CD4-positive, alpha-beta T cell treated with Interleukin-10 for 1 hour (primary cell): ENCODE measurements around the gene TUT1.
"Not testable (repeated sequence)": the region's sequence is repeated elsewhere in the genome, so short reads cannot be mapped to it uniquely, and the experiment has no call there.

Experiments
- DNase-seq: peaks from one replicate; pipeline ENCODE4 v3.0.0-alpha.2; 2020

TUT1 gene

GRCh38 chr11:62591448-62592145 is at the start of gene TUT1:
Gene TUT1 (minus strand): TSS chr11:62591523. CDS start chr11:62591485, 38 bp downstream.
- DNase-seq: peak; percentile 99

GRCh38 chr11:62632492-62632891 is 41.2 kb upstream of the TUT1 start:
- no peak for DNase-seq

DNA sequence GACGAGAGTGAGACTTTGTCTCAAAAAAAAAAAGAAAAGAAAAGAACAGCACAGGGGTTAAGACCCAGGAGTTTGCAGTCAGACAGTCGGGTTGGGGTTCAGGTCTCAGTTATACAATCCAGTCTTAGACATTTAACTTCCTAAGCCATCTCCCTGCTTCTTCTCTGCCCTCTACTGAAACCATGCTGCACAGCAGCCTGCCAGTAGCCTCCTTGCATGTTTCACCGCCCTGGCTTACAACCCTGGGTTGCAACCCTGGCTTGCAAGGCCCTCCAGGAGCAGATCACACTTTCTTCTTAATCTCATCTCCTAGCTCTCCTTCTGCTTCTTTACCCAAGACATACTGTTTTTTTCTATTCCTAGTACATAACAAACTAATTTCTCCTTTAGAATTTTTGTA is 36.4 kb upstream of the TUT1 start:
- DNase-seq: no peak

DNA sequence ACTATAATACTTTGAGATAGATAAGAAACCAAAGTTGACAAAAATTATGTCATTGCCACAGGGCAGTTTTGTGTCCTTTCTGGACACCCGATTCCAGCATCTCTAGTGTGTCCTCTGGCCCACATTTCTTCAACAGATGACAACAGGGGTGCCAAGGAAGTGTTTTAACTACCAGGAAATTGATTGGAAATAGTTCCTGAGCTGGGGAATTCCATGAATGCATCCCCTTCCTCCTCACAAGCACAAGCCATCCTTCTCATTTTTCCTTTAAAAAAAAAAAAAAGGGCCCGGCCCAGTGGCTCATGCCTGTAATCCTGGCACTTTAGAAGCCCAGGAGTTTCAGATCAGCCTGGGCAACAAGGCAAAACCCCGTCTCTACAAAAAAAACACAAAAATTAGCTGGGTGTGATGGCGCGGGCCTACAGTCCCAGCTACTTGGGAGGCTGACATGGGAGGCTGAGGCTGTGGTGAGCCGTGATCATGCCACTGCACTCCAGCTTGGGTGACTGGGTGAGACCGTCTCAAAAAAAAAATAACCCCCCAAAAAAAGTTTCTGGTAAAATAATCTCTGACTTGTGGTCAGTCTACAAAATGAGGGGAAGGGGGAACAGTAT is 31.3 kb upstream of the TUT1 start:
- DNase-seq: no peak

DNA sequence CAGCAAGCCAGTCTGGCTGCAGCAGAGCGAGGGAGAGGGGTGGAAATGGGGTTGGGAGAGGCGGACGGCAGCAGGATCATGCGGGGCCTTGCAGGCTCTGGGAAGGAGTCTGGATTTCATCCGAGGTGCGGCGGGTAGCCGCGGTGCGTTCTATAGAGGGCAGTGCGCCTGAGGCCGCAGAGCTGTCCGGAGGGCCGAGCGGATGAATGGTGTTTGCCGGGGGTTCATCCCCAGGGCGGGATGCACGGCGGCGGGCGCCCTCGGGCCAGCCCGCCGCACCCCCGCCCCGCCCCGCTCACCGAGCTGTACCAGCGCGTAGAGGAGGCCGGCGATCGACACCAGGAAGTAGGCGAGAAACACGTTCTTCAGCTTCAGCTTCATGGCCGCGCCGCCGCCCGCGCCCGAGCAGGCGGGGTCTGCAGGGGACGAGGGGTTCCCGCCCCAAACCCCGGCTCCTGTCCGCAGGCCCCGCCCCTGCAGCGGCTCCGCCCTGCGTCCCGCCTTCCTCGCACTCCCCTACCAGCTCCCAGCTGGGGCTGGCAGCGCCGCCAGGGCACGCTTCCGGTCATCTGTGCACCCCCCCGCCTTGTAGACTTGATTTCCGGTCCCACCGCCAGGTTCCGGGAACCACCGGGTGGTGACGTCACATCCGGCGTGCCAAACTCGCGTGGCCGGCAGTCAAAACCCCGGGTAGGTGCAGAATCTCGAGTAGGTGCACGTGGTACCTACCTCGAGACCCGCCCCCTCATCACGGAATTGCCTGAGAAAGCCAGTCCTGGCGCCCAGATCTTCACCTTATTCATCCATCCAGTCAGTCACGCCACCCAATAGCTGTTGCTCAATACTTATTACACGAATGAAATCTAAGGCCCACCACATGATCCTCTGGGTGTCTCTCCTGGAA is 30.5 kb upstream of the TUT1 start, which contains the start of gene B3GAT3:
Gene B3GAT3, minus strand, starts transcription at position 420 of the 904 bp plus-strand sequence. Its CDS starts 39 bp downstream, at position 381.
- DNase-seq: peak; percentile 99

GRCh38 chr11:62621027-62621566 is 29.8 kb upstream of the TUT1 start:
- no peak for DNase-seq

DNA sequence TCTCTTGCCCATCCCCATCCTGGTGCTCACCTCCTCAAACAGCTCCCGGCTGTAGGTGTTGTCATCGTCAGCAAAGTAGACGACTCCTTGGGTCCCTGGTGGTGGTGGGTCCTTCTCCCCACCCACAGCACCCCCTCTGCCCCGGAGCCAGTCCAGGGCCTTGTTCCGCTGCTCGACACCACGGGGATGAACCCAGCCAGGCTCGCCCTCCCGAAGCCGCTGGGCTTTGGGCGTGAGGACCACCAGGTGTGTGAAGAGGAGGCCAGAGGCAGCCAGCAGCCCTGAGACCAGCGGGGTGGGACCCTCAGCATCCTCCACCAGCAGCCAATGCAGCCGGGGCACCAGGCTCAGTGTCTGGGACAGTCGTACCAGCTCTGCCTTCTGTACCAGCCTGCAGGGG is 25.6 kb upstream of the TUT1 start:
- DNase-seq: not testable (repeated sequence)

DNA sequence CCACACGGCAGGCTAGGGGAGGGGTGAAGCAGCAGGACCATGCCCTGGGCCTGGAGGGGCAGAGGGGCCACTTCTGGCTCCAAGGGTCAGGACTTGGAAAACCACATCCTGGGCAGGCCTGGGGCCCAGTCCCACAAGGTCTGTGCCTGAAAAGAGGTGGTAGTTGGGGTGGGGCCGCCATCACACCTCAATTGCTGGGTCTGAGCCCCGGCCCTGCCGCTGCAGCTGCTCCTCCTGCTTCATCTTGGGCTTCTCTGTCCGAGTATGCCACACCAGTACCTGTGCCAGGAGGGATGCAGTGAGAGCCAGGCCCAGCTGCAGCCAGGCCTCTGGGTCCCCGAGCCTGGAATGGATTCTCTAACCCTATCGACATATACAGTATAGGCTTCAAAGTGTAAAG is 24.2 kb upstream of the TUT1 start:
- no peak for DNase-seq

GRCh38 chr11:62614275-62614674 is 23.0 kb upstream of the TUT1 start:
- no peak for DNase-seq

GRCh38 chr11:62613291-62613778 is 22.0 kb upstream of the TUT1 start:
- no peak for DNase-seq

- DNase-seq: peak; percentile 95
These were observed 21.3 kb upstream of the TUT1 start, which contains the start of the genes EML3 and ROM1 for GRCh38 chr11:62612366-62613290. Gene EML3 (minus strand): TSS chr11:62612775. CDS start chr11:62612457, 318 bp downstream. Gene ROM1 (plus strand): TSS chr11:62613257. CDS start chr11:62613282, 25 bp downstream.

GRCh38 chr11:62611705-62612365 is 20.5 kb upstream of the TUT1 start:
- no peak for DNase-seq

DNA sequence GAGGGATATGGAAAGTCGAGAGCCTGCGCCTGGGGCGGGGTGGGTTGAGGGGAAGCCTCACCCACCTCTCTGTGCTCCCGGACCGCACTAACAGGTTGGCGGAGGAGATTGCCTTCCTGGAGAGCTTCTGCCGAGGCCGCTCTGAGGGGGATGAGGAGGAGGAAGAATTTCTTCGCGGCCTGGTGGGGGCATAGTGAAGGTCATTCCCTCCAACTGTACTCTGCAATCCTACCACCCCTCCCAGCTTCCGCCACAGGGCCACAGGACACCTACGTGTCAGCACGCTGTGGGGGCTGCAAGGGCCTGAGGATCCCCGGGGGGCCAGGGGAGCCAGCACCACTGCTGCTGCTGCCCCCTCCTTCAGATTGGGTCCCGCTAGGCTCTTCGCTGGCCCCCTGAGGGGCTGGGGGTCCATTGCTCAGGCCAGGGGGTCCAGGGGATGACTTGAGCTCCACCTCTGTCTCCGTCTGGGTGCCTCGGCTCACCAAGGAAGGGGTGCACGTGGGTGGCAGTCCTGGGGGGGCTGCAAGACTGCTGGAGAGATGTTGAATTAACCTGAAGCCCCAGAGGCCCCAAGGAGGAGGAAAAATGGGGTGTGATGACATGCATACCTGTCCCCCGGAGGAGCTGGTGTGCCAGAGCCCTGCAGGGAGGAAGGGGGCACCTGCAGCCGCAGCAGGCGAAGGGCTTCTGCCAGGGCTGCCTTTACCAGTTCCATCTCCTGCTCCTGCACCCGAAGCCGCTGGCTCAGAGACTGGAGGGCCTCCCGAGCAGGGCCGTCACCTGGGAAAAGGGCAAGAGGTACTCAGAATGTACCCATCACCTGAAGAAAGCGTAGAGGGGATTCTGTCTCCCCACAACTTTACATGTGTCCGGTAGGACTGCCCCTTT is 19.7 kb upstream of the TUT1 start:
- DNase-seq: no peak

GRCh38 chr11:62610403-62610802 is 19.1 kb upstream of the TUT1 start:
- no peak for DNase-seq

DNA sequence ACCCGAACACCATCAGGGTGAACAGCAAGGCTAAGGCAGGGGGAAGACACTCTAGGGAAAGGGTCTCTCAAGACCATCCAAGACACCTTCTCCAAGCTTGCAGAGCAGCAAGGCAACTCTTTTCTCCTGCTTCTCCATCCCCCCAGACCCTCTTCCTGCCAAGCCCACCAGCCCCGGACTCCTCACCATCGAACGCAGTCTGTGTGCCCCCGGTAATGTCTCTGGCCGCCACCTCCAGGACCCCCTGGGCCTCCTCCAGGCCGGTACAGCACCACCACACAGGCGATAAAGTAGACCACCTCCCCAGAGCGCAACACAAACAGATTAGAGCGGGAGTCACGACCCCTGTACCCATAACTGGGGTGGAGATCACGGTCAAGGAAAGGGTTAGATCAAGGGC is 17.5 kb upstream of the TUT1 start:
- no peak for DNase-seq

DNA sequence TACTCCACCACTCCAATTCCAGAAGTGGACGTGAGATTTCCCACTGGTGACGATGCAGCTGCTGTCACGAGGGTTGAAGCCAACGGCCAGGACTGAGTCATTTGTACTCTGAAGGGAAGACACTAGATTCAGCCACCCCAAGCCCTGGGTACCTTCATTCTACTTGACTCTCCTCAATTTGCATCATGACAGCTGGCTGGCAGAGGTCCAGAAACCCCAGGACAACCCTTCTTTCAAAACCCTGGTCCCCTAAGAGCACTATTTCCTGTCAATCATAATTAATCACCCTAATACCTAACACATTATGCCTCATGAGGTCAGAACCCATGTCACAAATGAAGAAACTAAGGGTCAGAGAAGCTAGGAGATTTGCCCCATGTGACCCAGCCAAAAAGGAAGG is 16.4 kb upstream of the TUT1 start:
- DNase-seq: no peak

DNA sequence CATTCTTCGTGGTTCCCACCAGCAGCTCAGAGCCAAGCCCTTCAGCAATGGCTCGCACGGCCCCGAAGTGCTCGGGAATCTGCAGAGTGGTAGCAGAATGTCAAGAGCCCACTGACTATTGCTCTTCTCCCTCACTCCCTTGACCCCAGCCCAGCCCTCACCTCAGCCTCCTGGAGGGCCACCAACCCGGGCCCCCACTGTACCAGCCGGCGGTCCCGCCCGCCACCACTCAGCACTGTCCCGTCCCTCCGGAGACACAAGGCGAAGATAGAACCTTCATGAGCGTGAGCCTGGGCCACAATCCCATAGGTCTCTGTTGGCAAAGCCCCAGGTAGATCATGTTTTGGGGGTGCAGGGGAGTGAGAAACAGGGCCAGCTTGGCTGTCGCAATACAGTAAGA is 14.6 kb upstream of the TUT1 start:
- no peak for DNase-seq

DNA sequence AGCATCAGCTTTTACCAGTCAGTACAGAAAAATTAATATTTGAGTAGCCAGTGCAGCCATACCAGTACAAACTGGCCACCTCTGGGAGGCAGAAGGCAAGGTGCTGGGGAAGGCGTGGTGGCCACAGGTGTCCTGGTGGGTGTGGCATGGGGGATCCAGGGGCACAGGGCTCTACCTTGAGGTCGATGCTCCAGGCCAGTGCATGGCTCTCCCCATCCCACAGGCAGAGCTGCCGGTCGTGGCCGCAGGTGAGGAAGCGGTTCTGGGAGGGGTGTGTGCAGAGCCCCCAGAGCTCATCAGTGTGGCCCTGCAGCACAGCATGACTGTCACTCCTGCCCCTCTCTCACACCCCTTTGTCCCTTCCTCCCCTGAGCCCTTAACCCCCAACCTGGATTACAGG is 14.1 kb upstream of the TUT1 start:
- no peak for DNase-seq

- no peak for DNase-seq
These were observed 13.3 kb upstream of the TUT1 start for GRCh38 chr11:62604460-62605120.
